Activated CD4-positive, alpha-beta T cell treated with anti-CD3 and anti-CD28 coated beads, Interleukin-2, Interleukin-4, amounts not matched to agents 100 ng/mL and 50 ng/mL, durations not matched to agents 16 hours and 8 hours (primary cell): Measurements from ENCODE around the gene AFAP1L1.

ENCODE experiments used
- DNase-seq: peaks from one replicate; pipeline ENCODE4 v3.0.0-alpha.2; 2020; ENCODE audit warnings: low spot score

AFAP1L1 gene

DNA sequence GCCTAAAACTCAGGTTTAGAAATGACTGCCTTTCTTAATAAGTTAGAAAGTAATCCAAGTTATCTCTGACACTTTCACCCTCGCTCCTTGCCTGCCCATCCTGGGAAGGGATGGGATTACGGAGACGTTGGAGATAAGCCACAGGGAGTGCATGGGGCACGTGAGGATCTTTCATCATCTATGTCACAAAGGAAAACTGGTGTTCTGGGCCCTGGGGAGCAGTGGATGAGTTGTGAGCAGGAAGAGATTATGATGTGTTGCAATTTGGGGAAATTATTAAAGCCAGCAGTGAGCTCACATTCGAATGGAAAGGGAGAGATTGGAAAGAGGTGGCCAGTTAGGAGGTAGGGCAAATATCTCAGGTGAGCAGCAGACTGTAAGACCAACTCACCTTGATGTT, 12.8 kb downstream of the AFAP1L1 start:
- DNase-seq: no peak

DNA sequence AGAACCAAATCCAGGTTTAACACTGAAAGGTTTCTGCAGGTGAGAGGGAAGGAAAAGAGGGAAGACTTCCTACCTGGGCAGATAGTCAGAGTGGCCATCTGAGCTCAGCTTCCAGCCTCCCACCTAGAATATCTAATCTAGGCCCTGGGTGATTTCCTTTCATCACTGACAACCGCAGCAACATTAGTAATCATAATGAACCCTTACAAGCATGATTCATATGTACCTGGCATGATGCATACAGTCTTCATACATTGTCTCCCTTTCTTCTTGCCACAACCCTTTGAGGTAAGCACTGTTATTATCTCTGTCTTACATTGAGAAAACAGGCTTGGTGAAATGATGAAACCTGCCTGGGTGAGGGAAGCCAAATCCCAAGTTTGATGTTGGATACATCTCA, 13.5 kb downstream of the AFAP1L1 start:
- DNase-seq: no peak

DNA sequence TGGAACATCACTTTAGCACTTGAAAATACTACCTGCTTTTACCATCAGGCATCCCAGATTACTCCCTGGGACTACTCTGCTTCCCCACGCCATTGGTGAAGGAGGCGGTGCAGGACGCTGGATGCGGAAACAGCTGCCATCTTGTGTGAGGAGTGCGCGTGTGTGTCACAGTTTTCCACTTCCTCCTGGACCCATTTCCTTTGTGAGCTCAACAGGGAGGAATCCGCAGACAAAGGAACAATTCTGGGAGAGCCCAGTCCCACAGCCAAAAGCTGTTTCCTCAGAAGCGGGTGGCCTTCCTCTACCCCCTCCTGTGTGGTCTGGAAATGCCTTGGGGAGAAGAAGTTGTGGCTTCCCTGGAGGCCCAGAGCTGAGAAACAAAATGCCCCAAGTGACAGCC, 16.8 kb downstream of the AFAP1L1 start:
- DNase-seq: no peak

DNA sequence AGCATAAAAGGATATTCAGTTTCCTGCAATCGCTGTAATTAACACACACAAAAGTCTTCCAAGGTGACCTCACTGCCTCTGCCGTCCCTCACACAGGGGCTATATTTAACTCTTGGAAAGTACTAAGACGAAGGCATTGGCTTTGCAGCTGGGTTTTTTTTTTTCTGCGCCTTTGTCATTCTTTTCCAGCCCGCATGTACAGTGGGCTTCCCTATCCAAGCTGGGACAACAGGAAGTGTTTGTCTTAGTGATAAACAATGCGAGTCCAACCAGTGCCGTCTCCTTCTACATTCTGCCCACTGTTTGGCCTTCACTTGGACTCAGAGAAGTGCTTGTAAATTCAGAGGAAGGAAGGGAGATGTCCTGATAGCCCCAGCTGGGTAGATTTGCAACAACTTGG, 17.6 kb downstream of the AFAP1L1 start:
- DNase-seq: no peak

DNA sequence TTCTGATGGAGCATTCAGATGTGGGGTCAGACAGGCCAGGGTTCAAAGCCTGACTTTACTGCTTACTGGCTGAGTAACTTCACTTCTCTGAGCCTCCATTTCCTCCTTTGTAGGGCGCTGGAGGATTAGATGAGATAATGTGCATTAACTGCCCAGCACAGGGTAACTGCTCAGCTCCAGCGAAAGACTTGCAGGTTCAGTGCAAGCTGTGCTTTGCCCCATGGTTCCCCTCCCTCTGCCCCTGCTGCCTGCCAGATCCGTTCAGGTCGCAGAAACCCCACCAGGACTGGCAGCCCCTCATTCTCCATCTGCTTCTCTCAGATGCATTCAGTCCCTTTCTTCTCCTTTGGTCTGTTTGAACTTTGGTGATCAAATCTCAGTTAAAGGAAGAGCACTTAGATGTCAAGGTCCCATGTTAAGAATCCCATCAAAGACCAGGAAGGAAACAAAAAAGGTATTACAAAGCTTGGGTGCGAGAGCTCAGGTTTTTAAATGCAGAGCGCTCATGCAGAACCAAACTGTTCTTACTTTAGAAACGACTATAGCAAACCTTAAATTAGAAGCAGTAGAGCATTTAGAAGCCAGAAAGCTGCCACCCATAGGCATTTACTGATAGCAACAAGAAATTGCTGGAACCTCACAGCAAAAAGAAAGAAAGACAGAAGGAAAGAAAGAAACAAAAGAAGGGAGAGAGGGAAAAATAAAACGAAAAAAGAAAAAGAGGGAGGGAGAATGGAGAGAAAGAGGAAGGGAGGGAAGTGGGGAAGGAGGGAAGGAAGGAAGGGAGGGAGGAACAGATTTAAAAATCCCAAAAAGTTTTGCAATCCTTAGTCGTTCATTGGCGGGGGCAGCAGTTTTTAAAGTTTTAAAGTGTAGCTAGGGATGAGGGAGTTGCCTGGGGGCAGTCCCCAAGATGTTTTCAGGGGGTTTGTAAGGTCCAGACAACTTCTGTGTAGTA, 23.5 kb downstream of the AFAP1L1 start:
- DNase-seq: no peak

- DNase-seq: no peak
Observed at GRCh38 chr5:149297340-149298025, 25.8 kb downstream of the AFAP1L1 start.

DNA sequence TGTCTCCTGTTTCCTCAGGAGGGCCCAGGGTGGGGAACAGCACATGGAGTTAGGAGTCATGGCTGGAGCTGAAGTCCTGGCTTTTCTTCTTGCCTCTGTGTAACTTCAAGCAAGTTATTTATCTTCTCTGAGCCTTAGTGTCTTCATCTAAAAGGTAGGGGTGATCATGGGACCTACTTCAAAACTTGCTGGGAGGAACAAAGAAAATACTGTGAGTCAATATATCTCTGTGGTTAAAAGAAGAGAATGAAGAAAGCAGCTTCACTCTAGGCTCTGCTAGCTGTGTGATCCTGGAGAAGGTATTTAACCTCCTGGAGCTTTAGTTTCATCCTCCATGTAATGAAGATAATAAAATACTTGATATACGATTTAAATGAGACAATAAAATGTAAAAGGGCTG, 26.5 kb downstream of the AFAP1L1 start:
- DNase-seq: no peak

DNA sequence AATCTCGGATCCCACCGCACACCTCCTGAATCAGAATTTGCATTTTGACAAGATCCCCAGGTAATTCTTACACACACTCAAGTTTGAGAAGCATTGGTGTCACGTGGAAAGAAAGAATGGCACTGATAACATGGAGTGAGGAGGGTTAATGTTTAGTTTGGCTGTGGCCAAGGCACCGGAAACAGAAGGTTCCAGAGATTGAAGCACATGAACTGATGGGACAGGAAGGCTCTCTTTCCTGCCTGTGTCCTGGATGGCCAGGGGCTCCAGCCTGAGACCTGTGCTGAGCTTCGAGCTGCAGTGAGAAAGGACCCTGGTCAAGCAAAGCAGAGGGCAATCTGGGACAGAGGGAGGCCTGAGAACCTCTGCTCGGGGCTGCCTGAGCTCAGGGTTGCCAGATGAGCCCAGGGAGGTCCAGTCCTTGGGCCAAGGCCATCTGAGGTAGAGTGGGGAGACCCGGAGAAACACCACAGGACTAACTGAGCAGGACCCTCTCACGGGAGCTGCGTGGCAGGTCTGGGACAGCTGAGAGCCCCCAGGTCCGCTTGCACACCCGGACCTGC, 27.3 kb downstream of the AFAP1L1 start:
- DNase-seq: no peak

DNA sequence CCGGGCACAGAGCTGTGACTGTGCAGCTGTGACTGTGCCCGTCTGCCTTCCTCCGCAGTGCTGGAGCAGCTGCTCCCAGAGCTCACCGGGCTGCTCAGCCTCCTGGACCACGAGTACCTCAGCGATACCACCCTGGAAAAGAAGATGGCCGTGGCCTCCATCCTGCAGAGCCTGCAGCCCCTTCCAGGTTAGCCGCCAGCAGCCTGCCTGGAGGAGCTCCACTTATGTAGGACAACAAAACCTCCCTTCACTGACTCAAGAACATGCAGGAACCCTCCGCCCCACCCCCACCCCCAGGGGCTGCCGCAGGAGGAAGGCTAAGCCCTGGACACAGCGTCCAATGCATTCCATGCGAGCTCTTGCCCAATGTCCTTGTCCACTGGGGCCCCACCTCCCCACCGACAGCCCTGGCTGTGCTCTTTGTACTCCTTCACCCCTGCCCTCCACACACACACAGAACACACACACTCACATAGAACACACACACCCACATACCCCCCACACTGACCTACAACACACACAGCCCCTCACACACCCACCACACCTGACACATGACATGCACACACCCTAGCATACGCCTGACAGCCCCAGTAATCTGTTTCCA, 27.9 kb downstream of the AFAP1L1 start:
- DNase-seq: no peak

GRCh38 chr5:149300441-149300840, 28.8 kb downstream of the AFAP1L1 start:
- no peak for DNase-seq

DNA sequence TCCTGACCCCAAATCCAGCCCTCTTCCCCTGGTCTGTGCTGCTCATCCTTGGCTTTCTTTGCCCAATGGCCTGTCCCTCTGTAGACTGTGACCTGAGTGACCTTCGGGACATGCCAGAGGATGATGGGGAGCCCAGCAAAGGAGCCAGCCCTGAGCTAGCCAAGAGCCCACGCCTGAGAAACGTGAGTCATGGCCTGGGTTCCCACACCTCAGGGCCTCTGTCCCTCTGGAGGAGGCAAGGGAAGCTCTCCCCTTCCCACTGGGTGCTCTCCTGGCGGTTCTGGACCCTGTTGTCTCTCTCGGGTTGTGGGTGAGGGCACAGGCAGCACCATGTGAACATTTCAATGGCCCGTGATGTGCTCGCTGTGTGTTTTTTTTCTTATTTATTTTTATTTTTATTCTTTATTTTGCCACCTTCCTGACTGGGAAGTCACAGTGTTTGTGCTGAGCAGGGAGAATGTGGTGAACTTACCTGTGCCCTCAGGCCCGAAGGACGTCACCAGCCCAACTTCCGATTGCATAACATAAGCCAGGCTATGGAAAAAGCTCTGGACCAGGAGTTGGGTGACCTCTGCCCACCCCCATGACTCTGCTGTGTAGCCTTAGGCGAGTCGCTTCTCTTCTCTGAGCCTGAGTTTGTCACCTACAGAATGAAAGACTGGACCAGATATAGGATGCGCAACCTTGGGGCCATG, 29.5 kb downstream of the AFAP1L1 start:
- no peak for DNase-seq

GRCh38 chr5:149301744-149302380, 30.2 kb downstream of the AFAP1L1 start:
- DNase-seq: no peak

DNA sequence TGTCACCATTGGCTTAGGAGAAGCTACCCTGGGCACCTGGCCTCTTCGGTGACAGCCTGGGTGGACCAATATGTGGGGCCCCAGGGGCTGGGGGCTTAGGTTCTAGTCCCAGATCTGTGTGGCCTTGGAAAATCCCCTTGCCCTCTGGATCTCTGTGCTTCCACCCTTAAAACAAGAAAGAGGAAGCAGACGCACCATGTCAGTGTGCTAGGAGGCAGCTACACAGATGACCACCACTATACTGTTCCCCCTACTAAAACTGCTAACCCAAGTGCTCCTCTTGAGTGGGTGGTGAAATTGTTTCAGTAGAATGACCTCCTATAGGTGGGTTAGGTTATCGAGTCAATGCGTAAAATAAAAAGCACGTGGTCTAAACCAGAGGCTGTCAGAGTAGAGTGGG, 31.0 kb downstream of the AFAP1L1 start:
- no peak for DNase-seq

DNA sequence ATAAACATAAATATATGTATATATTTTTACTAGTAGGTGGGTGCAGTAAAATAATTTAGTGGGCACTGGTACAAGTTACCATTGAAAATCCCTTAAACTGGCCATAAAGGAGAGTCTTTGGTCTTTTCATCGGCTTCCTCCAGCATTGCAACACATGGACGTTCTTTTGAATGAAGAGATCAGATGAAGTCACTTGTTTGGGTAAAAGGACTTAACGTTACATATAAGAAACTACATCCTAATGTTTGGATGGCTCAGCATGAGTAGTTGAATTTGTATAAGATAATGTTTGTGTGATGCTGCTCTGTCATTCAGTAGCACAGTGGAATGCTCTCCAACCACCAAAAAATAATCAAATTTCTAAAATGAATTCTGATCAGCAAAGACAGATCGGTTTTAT, 31.6 kb downstream of the AFAP1L1 start:
- no peak for DNase-seq

- DNase-seq: no peak
Observed at GRCh38 chr5:149304195-149305078, 32.8 kb downstream of the AFAP1L1 start.

DNA sequence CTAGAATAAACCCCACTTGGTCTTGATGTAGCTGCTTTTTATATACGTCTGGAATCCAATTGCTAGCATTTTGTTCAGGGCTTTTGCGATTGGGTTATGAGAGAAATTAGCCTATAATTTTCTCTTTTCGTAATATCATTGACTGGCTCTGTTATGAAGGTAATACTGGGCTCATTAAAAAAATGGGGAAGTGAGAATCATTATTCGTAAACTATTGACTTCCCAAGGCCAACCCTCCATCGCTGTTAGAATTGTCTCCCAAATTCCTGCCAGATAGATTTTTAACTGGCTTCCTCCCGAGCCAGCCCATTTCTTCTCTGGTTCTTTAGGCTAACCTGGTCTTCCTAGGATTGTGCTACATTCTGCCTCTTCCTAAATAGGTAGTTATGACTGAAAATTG, 37.7 kb downstream of the AFAP1L1 start:
- DNase-seq: no peak

- no peak for DNase-seq
Observed at GRCh38 chr5:149310488-149310887, 38.8 kb downstream of the AFAP1L1 start.

DNA sequence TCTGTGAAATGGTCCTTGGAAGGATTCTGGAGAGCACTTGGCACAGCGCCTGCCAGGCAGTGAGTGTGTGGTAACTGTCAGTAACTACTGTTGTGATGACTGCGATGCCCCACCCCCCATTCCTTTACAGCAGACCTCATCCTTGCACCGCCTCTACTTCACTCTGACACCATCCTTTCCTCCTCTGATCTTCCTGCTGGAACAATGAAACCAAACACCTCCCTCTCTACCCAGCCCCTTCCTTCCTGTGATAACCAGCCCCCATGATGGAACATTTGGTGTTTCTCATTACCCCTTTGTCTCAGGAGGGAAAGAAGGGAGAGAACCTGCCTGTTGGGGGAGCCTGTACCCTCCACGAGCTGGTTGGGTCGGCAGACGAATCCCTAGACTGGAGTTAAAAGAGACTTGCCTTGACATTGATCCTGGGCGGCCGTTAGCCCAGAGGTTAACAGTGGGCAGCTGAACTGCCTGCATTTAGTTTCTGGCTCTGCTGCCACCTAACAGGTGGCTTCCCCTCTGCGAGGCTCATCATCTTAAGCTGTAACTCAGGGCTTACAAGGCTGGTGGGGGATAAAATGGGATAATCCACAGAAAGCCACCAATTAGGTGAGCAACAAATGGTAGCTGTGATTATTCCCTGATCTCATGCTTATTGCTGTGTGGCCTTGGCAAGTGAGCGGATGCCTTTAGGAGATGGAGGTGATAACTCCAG, 39.4 kb downstream of the AFAP1L1 start:
- no peak for DNase-seq

DNA sequence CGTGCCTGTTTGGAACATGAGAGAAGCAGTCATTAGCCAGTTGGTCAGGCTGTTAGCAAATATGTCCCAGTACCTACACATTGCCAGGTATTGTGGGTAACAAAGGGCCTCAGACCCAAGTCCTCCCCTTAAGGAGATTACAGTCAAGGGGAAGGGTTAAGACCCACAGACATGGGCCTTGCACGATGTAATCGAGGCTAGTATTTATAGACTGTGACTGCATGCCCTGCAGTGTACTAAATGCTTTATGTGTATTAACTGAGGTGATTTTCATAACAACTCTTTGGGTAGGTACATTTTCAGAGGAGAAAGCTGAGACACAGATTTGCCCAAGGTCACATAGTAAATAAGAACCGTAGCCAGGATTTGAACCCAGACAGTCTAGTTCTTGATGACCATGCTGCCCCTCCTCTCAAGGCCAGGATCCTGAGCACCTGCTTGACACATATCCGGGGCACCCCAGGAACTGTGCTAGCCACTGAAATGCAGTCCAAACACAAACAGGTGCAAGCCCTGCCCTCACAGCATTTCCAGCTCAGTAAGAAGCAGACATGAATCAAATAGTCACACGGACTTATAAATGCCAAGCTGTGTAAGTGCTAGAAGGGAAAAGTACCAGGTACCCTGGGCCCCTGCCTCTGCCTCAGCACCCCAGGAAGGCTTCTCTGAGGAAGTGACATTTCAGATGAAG, 41.6 kb downstream of the AFAP1L1 start:
- no peak for DNase-seq
